Measurements from ENCODE around the gene CUL9. TPM values are rescaled to one million over a fixed set of nuclear protein-coding genes. Genes with fewer than 3 reads are reported as not detected.

Gene CUL9
- total RNA-seq, 1 donor from 2014 or later, result 38.9 TPM

DNA sequence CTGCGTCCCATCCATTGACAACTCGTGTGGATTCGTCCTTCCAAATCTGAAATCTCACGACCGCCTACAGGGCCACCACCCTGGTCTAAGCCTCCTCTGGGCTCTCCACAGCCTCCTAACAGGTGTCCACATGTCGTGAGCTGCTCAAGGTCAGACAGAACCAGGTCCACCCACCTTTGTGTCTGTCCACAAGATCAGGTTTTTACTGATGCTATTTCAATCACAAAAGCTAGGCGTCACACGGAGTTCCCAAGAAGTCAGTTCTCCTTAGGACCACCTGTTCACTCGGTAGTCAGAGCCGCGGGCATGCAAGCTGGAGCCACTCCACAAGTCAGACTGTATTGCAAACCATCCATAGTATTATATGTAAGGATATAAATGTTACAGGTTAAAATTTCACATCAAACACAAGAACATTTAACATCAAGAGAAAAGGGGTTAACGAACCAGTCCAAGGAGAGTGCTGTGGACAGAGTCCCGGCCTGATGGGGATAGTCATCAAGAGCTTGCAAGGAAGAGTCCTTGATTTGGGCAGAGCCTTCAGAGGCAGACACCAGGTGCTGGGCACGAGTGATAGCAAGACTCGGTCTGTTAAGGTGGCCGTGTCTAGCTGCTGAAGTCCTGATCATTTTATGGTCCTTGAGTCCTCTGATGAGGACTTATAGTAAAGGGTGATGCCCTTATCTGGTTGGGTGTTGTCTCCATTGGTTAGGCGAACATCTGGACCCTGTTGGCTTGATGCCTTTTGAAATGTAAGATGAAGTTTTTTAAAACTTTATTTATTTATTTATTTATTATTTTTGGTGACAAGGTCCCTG, 48.0 kb downstream of the CUL9 start:
- peaks cover 41% of the 10 kb centered on the region for H3K4me1 Mint-ChIP-seq (ENCODE audit: low read depth)
- H3K4me3 Mint-ChIP-seq, result peak overlapping the region; percentile 88
- intact Hi-C loops (cut with micrococcal nuclease), result loop anchor here (1.0 to 5.0 kb wide), 3 partner anchors 58 to 277 kb away; partner anchors contain the start of genes KLC4 and MRPL2
- peaks cover 24% of the 10 kb centered on the region for H3K36me3 Mint-ChIP-seq (ENCODE audit: low read depth)
- H3K27ac Mint-ChIP-seq, result peak overlapping the region; percentile 88
- H3K9me3 Mint-ChIP-seq, result no peaks in the 10 kb centered on the region
- peaks cover 24% of the 10 kb centered on the region for H3K27me3 Mint-ChIP-seq (ENCODE audit: insufficient read depth)
- no peak for DNase-seq (ENCODE audit: low spot score)

DNA sequence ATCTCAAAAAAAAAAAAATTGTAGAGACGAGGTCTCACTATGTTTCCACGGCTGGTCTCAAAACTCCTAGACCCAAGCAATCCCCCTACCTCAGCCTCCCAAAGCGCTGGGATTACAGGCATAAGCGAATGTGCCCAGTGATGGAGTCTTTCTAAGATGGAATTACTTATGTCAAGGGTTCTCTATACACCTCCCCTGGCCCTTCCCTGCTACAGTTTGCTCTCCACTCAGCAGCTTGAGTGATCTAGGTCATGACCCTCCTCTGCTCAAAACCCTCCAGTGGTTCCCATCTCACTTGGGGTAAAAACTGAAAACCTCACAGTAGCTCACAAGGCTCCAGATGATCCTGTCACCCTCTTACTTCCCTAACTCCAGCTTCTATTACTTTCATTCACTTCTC, 49.1 kb downstream of the CUL9 start:
- peaks cover 28% of the 10 kb centered on the region for H3K27me3 Mint-ChIP-seq (ENCODE audit: insufficient read depth)
- no peak for DNase-seq (ENCODE audit: low spot score)
- H3K9me3 Mint-ChIP-seq, result no peaks in the 10 kb centered on the region
- H3K27ac Mint-ChIP-seq, result no peak overlapping the region
- peaks cover 31% of the 10 kb centered on the region for H3K4me1 Mint-ChIP-seq (ENCODE audit: low read depth)
- peaks cover 15% of the 10 kb centered on the region for H3K36me3 Mint-ChIP-seq (ENCODE audit: low read depth)
- H3K4me3 Mint-ChIP-seq, result peak overlapping the region; percentile 8
- intact Hi-C loops (cut with micrococcal nuclease), result no loop called here

DNA sequence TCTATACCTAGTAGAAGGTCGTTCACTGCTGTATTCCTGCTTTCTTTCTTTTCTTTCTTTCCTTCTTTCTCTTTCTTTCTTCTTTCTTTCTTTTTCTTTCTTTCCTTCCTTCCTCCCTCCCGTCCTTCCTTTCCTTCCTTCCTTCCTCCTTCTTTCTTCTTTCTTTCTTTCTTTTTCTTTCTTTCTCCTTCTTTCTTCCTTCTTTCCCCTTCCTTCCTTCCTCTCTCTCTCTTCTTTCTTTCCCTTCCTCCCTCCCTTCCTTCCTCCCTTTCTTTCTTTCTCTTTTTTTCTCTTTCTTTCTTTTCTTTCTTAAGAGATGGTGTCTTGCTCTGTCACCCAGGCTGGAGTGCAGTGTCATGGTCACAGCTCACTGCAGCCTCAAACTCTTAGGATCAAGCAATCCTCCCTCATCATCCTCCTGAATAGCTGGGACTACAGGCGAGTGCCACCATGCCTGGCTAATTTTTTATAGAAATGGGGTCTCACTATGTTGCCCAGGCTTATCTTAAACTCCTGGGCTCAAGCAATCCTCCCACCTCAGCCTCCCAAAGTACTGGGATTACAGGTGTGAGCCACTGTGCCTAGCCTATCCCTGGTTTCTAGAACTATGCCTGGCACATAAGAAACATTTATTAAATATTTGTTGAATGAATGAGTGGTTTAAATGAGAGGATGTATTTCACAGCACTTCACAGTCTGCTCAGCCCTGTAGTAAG, 49.9 kb downstream of the CUL9 start:
- Mint-ChIP-seq H3K36me3 (ENCODE audit: low read depth) (peaks cover 7% of the 10 kb centered on the region), H3K27ac (no peak overlapping the region)
- intact Hi-C loops (cut with micrococcal nuclease), result no loop called here

DNA sequence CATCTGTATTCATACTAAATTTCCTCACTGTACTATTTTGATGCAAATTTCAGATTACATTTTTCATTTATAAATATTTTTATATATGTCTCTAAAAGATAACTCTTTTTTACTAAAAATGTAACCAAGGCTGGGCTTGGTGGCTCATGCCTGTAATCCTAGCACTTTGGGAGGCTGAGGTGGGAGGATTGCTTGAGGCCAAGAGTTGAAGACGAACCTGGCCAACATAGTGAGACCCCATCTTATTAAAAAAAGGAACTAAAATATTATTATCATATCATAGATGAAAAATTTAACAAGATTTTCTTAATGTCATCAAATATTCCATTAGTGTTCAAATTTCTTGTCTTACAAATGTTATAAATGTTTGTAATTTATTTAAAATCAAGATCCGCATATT, 53.8 kb downstream of the CUL9 start:
- intact Hi-C loops (cut with micrococcal nuclease), result no loop called here
- no peak overlapping the region for H3K4me3 Mint-ChIP-seq
- peaks cover 12% of the 10 kb centered on the region for H3K4me1 Mint-ChIP-seq (ENCODE audit: low read depth)
- peaks cover 1% of the 10 kb centered on the region for H3K36me3 Mint-ChIP-seq (ENCODE audit: low read depth)
- peaks cover 6% of the 10 kb centered on the region for H3K9me3 Mint-ChIP-seq
- DNase-seq (ENCODE audit: low spot score), result no peak
- H3K27ac Mint-ChIP-seq, result no peak overlapping the region
- peaks cover 49% of the 10 kb centered on the region for H3K27me3 Mint-ChIP-seq (ENCODE audit: insufficient read depth)

More for the DNA sequence above, 49.9 kb downstream of the CUL9 start:
- Mint-ChIP-seq H3K4me3 (peak overlapping the region; percentile 8), H3K9me3 (no peaks in the 10 kb centered on the region), H3K27me3 (ENCODE audit: insufficient read depth) (peaks cover 28% of the 10 kb centered on the region), H3K4me1 (ENCODE audit: low read depth) (peaks cover 24% of the 10 kb centered on the region)
- DNase-seq (ENCODE audit: low spot score), result no peak

DNA sequence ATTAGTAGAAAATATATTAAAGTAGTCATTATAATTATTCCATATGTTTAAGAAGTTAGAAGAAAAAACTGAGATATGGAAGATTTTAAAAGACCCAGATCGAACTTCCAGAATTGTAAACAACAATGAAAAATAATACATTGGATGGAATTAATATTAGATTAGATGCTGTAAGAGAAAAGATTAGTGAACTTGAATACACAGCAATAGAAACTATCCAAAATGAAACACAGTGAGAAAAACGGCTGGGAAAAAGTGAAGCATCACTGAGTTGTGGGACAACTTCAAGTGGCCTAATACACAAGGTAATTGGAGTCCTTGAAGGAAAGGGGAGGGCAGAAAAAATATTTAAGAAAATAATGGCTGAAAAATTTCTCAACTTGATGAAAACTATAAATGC, 57.1 kb downstream of the CUL9 start:
- no peak for DNase-seq (ENCODE audit: low spot score)
- intact Hi-C loops (cut with micrococcal nuclease), result no loop called here
- no peak overlapping the region for H3K4me3 Mint-ChIP-seq

DNA sequence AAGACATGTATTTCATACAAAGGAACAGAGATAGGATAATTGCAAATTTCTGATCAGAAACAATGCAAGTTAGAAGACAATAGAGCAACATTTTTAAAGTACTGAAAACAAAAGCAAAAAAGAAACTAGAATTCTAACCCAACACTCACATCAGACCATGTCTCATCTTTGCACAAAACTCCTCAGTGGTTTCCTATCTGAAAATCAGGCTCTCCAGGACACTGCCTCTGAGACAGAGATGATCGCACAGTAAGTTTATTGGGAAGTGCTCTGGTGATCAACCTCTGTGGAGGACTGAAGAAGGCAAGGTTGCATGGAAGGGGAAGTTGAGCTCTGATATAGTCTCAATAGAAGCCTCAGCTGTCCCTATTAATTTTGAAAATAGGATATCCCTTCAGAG, 59.0 kb downstream of the CUL9 start:
- H3K36me3 Mint-ChIP-seq (ENCODE audit: low read depth), result peaks cover 1% of the 10 kb centered on the region
- H3K27ac Mint-ChIP-seq, result no peak overlapping the region
- H3K4me1 Mint-ChIP-seq (ENCODE audit: low read depth), result peaks cover 15% of the 10 kb centered on the region
- DNase-seq (ENCODE audit: low spot score), result no peak
- intact Hi-C loops (cut with micrococcal nuclease), result loop anchor here (10.0 kb wide), 1 partner anchor 334 kb away; the partner anchor contains the start of genes POLH and XPO5
- H3K4me3 Mint-ChIP-seq, result no peak overlapping the region
- peaks cover 24% of the 10 kb centered on the region for H3K27me3 Mint-ChIP-seq (ENCODE audit: insufficient read depth)
- H3K9me3 Mint-ChIP-seq, result peaks cover 6% of the 10 kb centered on the region

More for the DNA sequence above, 57.1 kb downstream of the CUL9 start:
- Mint-ChIP-seq H3K9me3 (peaks cover 6% of the 10 kb centered on the region), H3K27me3 (ENCODE audit: insufficient read depth) (peaks cover 29% of the 10 kb centered on the region), H3K27ac (no peak overlapping the region), H3K36me3 (ENCODE audit: low read depth) (peaks cover 1% of the 10 kb centered on the region), H3K4me1 (ENCODE audit: low read depth) (peaks cover 15% of the 10 kb centered on the region)

DNA sequence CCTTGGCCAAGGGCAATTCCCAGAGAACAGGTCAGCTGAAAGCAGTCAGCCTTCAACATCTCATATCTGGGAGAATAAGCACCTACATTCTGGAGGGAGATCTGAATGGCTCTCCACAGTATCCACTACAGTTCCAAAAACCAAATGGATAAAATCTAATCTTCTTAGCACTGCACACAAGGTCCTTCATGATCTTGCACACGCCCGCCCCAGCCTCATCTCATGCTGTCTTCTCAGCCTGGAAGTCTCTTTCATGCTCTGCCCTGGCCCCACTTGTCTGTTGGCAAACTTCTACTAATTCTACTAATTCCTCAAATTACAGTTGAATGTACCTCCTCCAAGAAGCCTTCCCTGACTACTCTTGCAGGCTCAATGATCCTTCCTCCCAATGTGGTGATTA, 59.5 kb downstream of the CUL9 start:
- DNase-seq (ENCODE audit: low spot score), result no peak
- H3K36me3 Mint-ChIP-seq (ENCODE audit: low read depth), result peaks cover 1% of the 10 kb centered on the region
- no peak overlapping the region for H3K27ac Mint-ChIP-seq
- peaks cover 24% of the 10 kb centered on the region for H3K27me3 Mint-ChIP-seq (ENCODE audit: insufficient read depth)
- H3K4me1 Mint-ChIP-seq (ENCODE audit: low read depth), result peaks cover 15% of the 10 kb centered on the region
- peaks cover 6% of the 10 kb centered on the region for H3K9me3 Mint-ChIP-seq
- H3K4me3 Mint-ChIP-seq, result no peak overlapping the region
- intact Hi-C loops (cut with micrococcal nuclease), result loop anchor here (10.0 kb wide), 1 partner anchor 333 kb away; the partner anchor contains the start of genes POLH and XPO5

DNA sequence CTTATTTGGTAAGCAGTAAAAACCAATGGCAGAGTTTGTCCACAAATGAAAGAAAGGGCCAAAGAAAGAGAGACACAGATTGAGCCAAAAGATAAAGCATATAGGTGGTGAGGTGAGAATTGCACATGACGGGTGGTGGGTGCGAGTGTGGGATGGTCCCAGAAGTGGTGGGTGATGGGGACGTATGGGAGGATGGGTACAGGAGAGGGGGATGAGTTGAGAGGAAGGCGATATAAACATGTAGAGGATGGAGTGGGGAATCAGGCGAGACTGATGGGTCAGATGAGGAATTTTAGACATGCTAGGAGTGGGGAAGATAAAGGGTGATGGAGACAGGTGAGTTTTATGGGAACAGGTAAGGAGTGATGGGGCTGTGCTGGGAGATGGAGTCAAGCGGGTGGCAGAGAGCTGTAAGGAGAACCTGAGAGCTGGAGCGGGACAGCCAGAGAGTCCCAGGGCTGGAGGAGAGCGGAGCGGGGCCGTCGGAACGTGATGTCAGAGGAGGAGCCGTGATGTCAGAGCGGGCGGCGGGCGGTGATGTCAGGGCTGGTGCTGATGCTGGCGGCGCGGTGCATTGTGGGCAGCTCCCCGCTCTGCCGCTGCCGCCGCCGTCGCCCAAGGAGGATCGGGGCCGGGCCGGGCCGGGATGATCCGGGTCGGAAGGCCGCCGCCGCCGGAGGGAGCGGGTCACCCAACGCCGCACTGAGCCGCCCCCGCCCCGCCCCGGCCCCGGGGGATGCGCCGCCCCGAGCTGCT, 61.1 kb downstream of the CUL9 start, which contains the start of gene TTBK1:
TSS of gene TTBK1 (plus strand) at position 574 of the 756 bp plus-strand sequence. CDS start 3,180 bp downstream, outside the sequence.
- Mint-ChIP-seq H3K27ac (no peak within 1 kb of the TSS), H3K9me3 (peaks cover 6% of the 10 kb centered on the region), H3K36me3 (ENCODE audit: low read depth) (peaks cover 1% of the 10 kb centered on the region), H3K4me3 (no peak within 1 kb of the TSS), H3K27me3 (ENCODE audit: insufficient read depth) (peaks cover 18% of the 10 kb centered on the region), H3K4me1 (ENCODE audit: low read depth) (peaks cover 25% of the 10 kb centered on the region)
- DNase-seq (ENCODE audit: low spot score), result peak; percentile 31
- intact Hi-C loops (cut with micrococcal nuclease), result loop anchor here (10.0 kb wide), 1 partner anchor 332 kb away; the partner anchor contains the start of genes POLH and XPO5

DNA sequence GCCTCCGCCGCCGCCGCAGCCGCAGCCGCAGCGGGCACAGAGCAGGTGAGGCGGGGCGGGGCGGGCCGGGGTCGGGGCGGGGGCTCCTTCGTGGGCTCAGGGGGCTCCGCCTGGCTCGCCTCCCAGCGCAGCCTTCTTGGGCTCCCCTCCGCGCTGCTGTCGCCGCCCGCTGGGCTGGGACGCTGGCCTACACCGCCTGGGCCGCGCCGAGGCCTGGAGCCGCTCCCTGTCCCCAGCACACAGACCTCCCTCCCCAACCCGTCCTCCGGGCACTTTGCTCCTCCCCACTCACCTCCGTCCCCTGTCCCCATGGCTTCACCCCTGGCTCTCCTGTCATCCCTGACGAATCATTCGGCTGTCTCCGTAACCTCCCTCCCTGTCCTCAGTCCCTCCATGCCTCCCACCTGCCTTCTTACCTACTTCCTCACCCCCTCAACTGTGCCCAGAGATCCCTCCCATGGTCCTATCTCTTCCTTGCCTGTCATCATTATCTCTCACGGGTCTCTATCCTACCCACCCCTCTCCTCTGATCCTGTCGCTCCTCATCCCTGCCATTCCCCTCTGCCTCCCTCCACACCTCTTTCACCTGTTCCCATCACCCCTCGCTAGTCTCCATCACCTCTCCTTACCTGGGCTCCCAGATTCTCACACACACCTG, 61.8 kb downstream of the CUL9 start:
- Mint-ChIP-seq H3K4me1 (ENCODE audit: low read depth) (peaks cover 26% of the 10 kb centered on the region), H3K9me3 (peaks cover 6% of the 10 kb centered on the region), H3K27ac (no peak overlapping the region), H3K4me3 (no peak overlapping the region), H3K27me3 (ENCODE audit: insufficient read depth) (peaks cover 17% of the 10 kb centered on the region), H3K36me3 (ENCODE audit: low read depth) (peaks cover 1% of the 10 kb centered on the region)
- intact Hi-C loops (cut with micrococcal nuclease), result loop anchor here (10.0 kb wide), 1 partner anchor 331 kb away; the partner anchor contains the start of genes POLH and XPO5
- DNase-seq (ENCODE audit: low spot score), result no peak

DNA sequence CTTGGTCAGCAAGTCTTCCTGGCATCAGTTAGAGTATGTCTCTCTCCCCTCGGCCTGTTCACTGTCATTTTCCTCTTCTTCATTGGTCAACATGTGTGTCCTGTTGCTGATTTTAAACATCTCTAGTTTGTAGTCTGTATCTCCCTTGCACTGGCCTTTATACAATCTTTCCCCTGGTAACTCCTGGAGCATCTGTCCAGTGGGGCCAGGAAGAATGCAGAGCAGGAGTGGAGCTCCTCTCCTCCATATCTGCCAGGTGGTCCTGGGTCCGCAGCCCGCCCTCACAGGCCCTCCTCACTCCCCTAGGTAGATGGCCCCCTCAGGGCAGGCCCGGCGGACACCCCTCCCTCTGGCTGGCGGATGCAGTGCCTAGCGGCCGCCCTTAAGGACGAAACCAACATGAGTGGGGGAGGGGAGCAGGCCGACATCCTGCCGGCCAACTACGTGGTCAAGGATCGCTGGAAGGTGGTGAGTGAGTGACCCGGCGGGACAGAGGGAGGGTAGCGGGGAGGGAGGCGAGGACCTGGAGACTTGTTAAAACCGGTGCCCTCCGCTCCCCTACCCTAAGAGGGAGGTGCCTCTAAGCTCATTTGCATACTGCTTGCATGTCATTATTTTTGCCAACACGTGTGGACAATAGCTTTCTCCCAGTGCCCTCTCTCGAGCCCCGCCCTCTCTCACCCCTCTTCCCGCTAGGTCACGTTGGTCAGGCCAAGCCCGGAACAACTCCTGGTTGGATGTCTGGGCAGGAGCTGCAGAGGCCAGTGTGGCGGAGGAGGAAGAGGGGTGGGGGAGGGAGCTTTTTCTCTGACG, 64.5 kb downstream of the CUL9 start:
- H3K4me3 Mint-ChIP-seq, result peak overlapping the region; percentile 77
- DNase-seq (ENCODE audit: low spot score), result no peak
- H3K27ac Mint-ChIP-seq, result no peak overlapping the region
- no peaks in the 10 kb centered on the region for H3K36me3 Mint-ChIP-seq (ENCODE audit: low read depth)
- peaks cover 11% of the 10 kb centered on the region for H3K27me3 Mint-ChIP-seq (ENCODE audit: insufficient read depth)
- peaks cover 21% of the 10 kb centered on the region for H3K4me1 Mint-ChIP-seq (ENCODE audit: low read depth)
- no peaks in the 10 kb centered on the region for H3K9me3 Mint-ChIP-seq
- intact Hi-C loops (cut with micrococcal nuclease), result loop anchor here (1.0 to 10.0 kb wide), 4 partner anchors 22 to 328 kb away; partner anchors contain the start of genes POLH, TJAP1 and XPO5

All from activated T-helper 1 cell treated with anti-CD3 and anti-CD28 coated beads, Interleukin-12 subunit alpha, Interleukin-12 subunit beta, Interleukin-2, Interleukin-4 antibody, amounts not matched to agents 30 ng/mL and 10 ng/mL and 1 ng/mL, durations not matched to agents 14 hours and 24 hours and 36 hours (primary cell).